BJ (cell line): ENCODE results near the gene COMMD4. TPM values are rescaled to one million over a fixed set of nuclear protein-coding genes. Genes with fewer than 3 reads are reported as not detected.

Source experiments
- CTCF ChIA-PET: fragments of 350-600 bp; formaldehyde crosslinking; extraction: SDS; loops from one replicate; lab custom pipeline; 2021; ENCODE audit warnings: antibody characterized with exemption, inconsistent platforms; lab: Yijun Ruan, JAX
- POLR2A ChIA-PET: fragments of 300-600 bp; sonication (Branson Sonifier 250); formaldehyde crosslinking; extraction: SDS; loops from one replicate; lab custom pipeline; 2021; ENCODE audit warnings: antibody characterized with exemption; lab: Charles Lee
- DNase-seq: peaks from one replicate; pipeline ENCODE4 v3.0.0-alpha.2; 2011; ENCODE audit warnings: low read depth
- H3K27me3 ChIP-seq: 2 replicates; pipeline ENCODE4 v1.6.0; 2011; ENCODE audit warnings: low read length; ENCODE audit not compliant: control insufficient read depth, insufficient read depth
- H3K36me3 ChIP-seq: 2 replicates; pipeline ENCODE4 v1.5.1; 2011; ENCODE audit warnings: low read length; ENCODE audit not compliant: control insufficient read depth, insufficient read depth
- H3K4me3 ChIP-seq: 2 replicates; pipeline ENCODE4 v1.5.1; 2011; ENCODE audit warnings: low read depth, mild to moderate bottlenecking, control low read depth, low read length
- polyA plus RNA-seq: library from polyadenylated mRNA; depleted of rRNA; stranded (reverse); fragments of >200 nt; gene quantifications from 2 replicates; pipeline ENCODE4 v1.2.3, GENCODE V29; 2011
- TF ChIP-seq, protein P1 (sequence below): IDR thresholded peaks from 2 replicates; pipeline ENCODE4 v1.5.1; 2011; ENCODE audit warnings: low read depth, mild to moderate bottlenecking, control low read depth, inconsistent platforms, low read length, moderate library complexity; ENCODE audit not compliant: insufficient read depth

The COMMD4 gene
- polyA plus RNA-seq, 1 experiment, result 142 TPM

GRCh38 chr15:75359537-75360250 is 23.8 kb downstream of the COMMD4 start:
- H3K27me3 ChIP-seq, result no peaks in the 10 kb centered on the region
- CTCF ChIA-PET, result no interaction called here

DNA sequence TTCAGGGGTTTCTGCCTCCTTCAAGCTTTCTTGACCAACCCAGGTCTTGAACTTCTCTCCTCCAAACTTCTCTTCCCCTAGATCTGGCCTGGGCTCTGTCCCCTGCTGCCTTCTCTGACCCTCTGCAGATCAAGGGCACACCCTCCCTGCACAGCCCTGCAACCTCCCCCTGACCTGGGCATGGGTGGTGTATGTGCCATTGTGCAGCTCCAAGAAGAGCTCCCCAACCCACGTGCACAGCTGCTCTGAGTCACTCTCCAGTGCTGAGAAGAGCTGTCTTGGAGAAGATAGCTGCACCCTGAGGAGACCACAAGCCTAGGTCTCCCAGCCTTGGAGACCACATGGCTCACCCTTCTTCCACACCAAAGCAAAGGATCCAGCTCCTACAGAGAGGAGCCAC is 24.5 kb downstream of the COMMD4 start:
- no peak for DNase-seq
- H3K4me3 ChIP-seq, result no peak overlapping the region
- peaks cover 46% of the 10 kb centered on the region for H3K36me3 ChIP-seq
- H3K27me3 ChIP-seq, result no peaks in the 10 kb centered on the region
- CTCF ChIA-PET, result no interaction called here
- POLR2A ChIA-PET, result no interaction called here
- TF ChIP-seq, protein P1, sequence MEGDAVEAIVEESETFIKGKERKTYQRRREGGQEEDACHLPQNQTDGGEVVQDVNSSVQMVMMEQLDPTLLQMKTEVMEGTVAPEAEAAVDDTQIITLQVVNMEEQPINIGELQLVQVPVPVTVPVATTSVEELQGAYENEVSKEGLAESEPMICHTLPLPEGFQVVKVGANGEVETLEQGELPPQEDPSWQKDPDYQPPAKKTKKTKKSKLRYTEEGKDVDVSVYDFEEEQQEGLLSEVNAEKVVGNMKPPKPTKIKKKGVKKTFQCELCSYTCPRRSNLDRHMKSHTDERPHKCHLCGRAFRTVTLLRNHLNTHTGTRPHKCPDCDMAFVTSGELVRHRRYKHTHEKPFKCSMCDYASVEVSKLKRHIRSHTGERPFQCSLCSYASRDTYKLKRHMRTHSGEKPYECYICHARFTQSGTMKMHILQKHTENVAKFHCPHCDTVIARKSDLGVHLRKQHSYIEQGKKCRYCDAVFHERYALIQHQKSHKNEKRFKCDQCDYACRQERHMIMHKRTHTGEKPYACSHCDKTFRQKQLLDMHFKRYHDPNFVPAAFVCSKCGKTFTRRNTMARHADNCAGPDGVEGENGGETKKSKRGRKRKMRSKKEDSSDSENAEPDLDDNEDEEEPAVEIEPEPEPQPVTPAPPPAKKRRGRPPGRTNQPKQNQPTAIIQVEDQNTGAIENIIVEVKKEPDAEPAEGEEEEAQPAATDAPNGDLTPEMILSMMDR, result no peak

More at GRCh38 chr15:75359537-75360250, 23.8 kb downstream of the COMMD4 start:
- no peak overlapping the region for H3K4me3 ChIP-seq
- POLR2A ChIA-PET, result no interaction called here
- peaks cover 51% of the 10 kb centered on the region for H3K36me3 ChIP-seq
- TF ChIP-seq, protein P1, result no peak
- DNase-seq, result no peak

- ChIA-PET CTCF (no interaction called here), POLR2A (no interaction called here)
- H3K27me3 ChIP-seq, result no peaks in the 10 kb centered on the region
- DNase-seq, result no peak
- TF ChIP-seq, protein P1, result no peak
- peaks cover 46% of the 10 kb centered on the region for H3K36me3 ChIP-seq
- no peak overlapping the region for H3K4me3 ChIP-seq
Measured at GRCh38 chr15:75360856-75361255, 25.0 kb downstream of the COMMD4 start.

- Histone ChIP-seq H3K36me3 (peaks cover 45% of the 10 kb centered on the region), H3K27me3 (no peaks in the 10 kb centered on the region), H3K4me3 (no peak overlapping the region)
- ChIA-PET CTCF (no interaction called here), POLR2A (interaction anchor here (0.6 kb wide), 1 partner anchor 13 kb away, joined by 3 read pairs; no protein-coding TSS in a partner anchor)
- DNase-seq, result no peak
- TF ChIP-seq, protein P1, result no peak
Measured at GRCh38 chr15:75361361-75361988, 25.6 kb downstream of the COMMD4 start.

DNA sequence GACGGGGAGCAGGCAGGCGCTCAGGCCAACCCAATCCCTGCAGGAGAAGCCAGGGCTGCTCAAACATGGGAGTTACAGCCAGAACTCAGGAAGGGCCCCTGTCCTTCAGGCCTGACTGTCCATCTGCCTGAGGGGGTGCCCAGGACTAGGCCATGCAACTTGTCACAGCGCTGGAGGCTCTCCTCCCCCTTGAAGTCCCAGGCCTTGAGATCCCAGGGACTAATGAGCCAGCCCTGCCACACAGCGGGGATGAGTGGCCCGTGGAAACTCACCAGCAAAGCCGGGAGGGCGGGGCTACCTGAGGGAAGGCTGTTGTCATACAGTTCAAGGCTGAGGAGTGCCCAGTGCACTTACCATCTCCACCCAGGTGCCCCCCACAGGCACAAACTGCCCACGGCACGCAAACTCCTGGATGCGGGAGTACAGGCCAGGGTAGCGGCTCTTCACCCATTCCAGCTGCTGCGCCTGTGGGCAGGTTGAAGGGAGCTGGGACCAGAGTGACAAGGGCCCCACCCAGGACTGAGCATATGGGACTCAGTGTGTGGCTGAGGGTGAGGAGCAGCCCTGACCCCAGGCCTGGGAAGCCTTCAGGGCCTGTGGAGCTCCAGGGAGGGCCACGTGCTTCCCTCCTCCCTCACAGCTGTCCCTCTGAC is 26.3 kb downstream of the COMMD4 start:
- TF ChIP-seq, protein P1, result no peak
- DNase-seq, result no peak
- Histone ChIP-seq H3K27me3 (no peaks in the 10 kb centered on the region), H3K36me3 (peaks cover 46% of the 10 kb centered on the region), H3K4me3 (no peak overlapping the region)
- ChIA-PET POLR2A (interaction anchor here (0.6 kb wide), 1 partner anchor 14 kb away, joined by 3 read pairs; no protein-coding TSS in a partner anchor), CTCF (no interaction called here)
